HG03460 (cell line): ENCODE measurements around the gene TMEM208.

Source experiments
- ATAC-seq: cut with Tn5 transposase; IDR thresholded peaks from one replicate; pipeline ENCODE4 v1.9.1; 2021; ENCODE audit not compliant: unreplicated experiment

Gene TMEM208

DNA sequence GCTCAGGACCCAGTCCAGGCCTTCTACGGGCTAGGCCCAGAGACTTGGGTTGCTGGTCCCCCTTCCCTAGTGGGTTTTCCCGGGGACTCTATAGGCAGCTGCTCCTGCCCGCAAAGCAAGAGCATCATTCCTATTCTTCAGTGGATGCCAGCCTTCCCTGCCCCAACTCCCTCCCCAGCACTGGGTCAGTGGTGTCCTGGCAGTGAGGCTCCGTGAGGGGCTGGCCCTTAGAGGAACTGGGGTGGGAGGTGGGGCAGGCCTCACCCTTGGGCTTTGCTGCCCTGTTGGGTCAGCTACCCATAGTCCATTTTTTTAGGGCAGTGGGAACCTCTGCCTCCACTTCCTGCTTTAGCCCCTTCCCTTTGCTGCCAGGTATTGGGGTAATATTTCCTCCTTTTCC, 44.5 kb downstream of the TMEM208 start:
- no peak for ATAC-seq

DNA sequence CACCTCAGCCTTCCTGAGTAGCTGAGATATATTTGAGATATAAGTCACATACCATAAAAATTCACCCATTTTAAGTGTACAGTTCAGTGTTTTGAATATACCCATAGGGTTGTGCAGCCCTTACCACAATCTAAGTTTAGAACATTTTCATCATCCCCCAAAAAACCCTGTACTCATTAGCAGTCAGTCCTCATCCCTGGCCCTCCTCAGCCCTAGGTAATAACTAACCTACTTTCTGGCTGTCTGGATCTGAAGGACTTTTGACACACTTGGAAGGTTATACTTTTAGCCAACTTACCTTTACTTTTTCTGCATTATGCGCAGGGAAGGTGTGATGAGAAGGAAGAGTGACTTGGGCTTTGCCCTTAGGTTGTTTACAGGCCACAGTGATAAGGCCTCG, 48.4 kb downstream of the TMEM208 start:
- ATAC-seq = no peak

DNA sequence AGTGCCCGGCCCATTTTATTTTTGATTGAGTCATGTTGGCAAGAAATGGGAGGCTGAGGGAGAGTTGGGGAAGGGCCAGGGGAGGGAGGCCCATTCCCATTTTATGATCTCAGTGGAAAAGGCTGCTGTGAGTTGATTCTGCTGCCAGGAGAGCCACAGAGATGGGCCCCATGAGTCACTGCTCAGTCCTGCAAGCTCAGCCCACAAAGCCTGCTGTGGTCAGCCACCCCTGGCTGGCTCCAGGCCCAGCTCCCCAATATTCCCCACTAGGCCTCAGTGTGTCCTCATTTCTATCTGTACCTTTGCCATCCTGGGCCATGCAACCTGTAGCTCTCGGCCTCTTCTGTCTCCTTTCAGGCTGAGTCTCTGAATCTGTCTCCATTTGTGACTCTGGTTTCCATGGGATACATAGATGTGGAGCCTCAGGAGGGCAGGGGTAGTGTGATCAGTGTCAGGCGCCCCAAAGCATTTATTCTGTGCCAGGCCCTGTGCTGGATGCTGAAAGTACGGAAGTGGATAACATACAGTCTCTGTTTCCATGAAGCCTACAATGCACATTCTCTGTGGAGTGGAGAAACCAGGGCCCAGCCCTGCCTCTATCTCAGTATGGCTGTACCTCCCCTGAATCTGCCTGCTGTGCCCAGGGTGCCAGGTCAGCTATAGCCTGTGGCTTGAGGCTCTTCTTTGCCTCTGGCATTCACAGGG, 50.5 kb downstream of the TMEM208 start:
- no peak for ATAC-seq

DNA sequence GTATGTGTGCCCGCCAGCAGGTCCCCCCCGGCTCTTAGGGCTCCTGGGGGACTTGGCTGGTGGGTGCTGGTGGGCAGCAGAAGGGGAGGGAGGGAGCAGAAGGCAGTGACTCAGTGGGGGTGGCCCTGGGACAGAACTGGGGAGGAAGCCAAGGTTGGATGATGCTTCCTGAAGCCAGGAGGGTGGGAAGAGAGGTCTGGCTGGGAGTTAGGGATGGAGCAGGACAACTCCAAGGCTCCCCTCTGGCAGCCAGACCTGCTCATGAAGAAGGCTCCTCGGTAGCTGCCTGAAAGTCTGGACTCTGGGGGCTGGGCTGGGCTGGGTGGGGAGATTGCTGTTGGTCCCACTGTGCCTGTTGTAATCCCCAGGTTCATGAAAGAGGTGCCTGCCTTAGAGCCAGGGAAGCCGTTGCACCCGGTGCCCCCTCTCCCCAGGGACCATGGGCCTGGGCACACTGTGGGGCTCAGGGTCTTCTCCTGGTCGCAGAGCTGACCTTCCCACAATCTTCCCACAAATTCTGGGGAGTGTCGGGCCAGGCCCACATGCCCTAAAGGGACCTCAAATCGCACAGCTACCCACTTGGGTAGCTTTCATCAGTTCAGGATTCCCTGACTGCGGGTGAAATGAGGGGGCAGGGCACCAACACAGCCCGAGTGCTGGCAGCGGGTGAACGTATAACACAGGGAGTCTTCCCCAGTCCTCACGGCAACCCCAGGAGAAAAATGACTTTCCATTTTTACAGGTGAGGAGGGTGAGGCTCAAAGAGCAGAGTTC, 51.3 kb downstream of the TMEM208 start:
- ATAC-seq = no peak
